WTC11 (cell line): ENCODE measurements around the gene PRRG2.

Experiments
- CBFB ChIP-seq: sonication (generic); formaldehyde crosslinking; IDR thresholded peaks from 2 replicates; pipeline ENCODE4 v1.8.1; 2022; ENCODE audit warnings: mild to moderate bottlenecking, low read depth, missing genetic modification reagents
- ETV6 ChIP-seq: sonication (generic); formaldehyde crosslinking; IDR thresholded peaks from 2 replicates; pipeline ENCODE4 v1.8.1; 2022; ENCODE audit warnings: mild to moderate bottlenecking, missing genetic modification reagents
- NR2C2 ChIP-seq: sonication (generic); formaldehyde crosslinking; IDR thresholded peaks from 2 replicates; pipeline ENCODE4 v1.8.0; 2022; ENCODE audit warnings: mild to moderate bottlenecking, missing genetic modification reagents
- SP1 ChIP-seq: sonication (generic); formaldehyde crosslinking; conservative IDR thresholded peaks from 2 replicates; pipeline ENCODE4 v1.8.1; 2022; ENCODE audit warnings: missing genetic modification reagents
- TCF7 ChIP-seq: sonication (generic); formaldehyde crosslinking; IDR thresholded peaks from 2 replicates; pipeline ENCODE4 v1.8.0; 2022; ENCODE audit warnings: mild to moderate bottlenecking, low read depth, missing genetic modification reagents, moderate library complexity
- TF ChIP-seq, protein P1 (sequence below): sonication (generic); formaldehyde crosslinking; IDR thresholded peaks from 2 replicates; pipeline ENCODE4 v1.8.0; 2022; ENCODE audit warnings: missing genetic modification reagents
- TF ChIP-seq, protein P2 (sequence below): sonication (generic); formaldehyde crosslinking; IDR thresholded peaks from 2 replicates; pipeline ENCODE4 v1.8.1; 2022; ENCODE audit warnings: low read depth, missing genetic modification reagents, borderline replicate concordance
- TF ChIP-seq, protein P3 (sequence below): sonication (generic); formaldehyde crosslinking; IDR thresholded peaks from 2 replicates; pipeline ENCODE4 v1.8.0; 2022; ENCODE audit warnings: mild to moderate bottlenecking, missing genetic modification reagents
- TF ChIP-seq, protein P4 (sequence below): fragments of 200-600 bp; IDR thresholded peaks from 2 replicates; pipeline ENCODE4 v1.8.0; 2022; ENCODE audit warnings: antibody characterized with exemption
- TF ChIP-seq, protein P5 (sequence below): sonication (generic); formaldehyde crosslinking; IDR thresholded peaks from 2 replicates; pipeline ENCODE4 v1.8.0; 2022; ENCODE audit warnings: mild to moderate bottlenecking, missing genetic modification reagents

DNA sequence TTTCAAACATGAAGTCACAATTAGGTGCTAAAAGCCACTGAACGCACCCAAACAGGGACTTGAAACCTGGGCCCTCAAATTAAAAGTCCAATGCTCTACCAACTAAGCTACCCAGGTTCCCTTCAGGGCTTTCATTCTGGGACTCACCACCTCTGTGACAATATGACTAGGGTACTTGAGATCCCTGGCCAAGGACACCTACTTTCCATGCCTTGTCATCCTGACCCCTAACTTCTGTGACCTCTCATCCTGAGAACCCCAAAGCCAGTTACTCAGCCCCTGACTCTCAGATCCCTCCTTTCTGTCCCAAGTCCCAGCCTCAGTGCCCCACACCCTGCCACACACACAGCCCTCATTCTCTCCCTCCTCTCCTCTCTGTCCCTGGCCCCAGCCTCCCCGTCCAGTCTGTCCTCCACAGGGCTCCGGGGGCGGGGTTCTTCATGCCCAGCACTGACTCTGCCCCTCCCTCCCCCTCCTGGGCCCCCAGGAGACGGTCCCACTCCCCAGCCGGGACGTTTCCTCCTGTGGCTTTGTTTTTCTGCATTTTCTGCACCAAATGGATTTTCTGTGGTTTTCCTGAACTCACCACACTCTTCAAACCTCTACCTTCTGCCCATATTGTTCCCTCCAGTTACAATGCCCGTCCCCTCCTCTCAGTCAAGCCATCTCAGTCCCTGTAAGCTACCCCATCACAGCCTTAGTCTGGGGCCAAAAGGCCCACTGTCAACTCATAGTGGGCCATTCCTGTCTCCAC is 46.3 kb upstream of the PRRG2 start:
- no peak for TF ChIP-seq NR2C2
- TF ChIP-seq, protein P1, sequence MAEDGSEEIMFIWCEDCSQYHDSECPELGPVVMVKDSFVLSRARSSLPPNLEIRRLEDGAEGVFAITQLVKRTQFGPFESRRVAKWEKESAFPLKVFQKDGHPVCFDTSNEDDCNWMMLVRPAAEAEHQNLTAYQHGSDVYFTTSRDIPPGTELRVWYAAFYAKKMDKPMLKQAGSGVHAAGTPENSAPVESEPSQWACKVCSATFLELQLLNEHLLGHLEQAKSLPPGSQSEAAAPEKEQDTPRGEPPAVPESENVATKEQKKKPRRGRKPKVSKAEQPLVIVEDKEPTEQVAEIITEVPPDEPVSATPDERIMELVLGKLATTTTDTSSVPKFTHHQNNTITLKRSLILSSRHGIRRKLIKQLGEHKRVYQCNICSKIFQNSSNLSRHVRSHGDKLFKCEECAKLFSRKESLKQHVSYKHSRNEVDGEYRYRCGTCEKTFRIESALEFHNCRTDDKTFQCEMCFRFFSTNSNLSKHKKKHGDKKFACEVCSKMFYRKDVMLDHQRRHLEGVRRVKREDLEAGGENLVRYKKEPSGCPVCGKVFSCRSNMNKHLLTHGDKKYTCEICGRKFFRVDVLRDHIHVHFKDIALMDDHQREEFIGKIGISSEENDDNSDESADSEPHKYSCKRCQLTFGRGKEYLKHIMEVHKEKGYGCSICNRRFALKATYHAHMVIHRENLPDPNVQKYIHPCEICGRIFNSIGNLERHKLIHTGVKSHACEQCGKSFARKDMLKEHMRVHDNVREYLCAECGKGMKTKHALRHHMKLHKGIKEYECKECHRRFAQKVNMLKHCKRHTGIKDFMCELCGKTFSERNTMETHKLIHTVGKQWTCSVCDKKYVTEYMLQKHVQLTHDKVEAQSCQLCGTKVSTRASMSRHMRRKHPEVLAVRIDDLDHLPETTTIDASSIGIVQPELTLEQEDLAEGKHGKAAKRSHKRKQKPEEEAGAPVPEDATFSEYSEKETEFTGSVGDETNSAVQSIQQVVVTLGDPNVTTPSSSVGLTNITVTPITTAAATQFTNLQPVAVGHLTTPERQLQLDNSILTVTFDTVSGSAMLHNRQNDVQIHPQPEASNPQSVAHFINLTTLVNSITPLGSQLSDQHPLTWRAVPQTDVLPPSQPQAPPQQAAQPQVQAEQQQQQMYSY (CRISPR knock-in tag) = no peak
- no peak for TF ChIP-seq ETV6
- TF ChIP-seq, protein P2, sequence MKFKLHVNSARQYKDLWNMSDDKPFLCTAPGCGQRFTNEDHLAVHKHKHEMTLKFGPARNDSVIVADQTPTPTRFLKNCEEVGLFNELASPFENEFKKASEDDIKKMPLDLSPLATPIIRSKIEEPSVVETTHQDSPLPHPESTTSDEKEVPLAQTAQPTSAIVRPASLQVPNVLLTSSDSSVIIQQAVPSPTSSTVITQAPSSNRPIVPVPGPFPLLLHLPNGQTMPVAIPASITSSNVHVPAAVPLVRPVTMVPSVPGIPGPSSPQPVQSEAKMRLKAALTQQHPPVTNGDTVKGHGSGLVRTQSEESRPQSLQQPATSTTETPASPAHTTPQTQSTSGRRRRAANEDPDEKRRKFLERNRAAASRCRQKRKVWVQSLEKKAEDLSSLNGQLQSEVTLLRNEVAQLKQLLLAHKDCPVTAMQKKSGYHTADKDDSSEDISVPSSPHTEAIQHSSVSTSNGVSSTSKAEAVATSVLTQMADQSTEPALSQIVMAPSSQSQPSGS (CRISPR knock-in tag) = no peak
- TF ChIP-seq CBFB (CRISPR knock-in tag) = no peak
- TF ChIP-seq, protein P3, sequence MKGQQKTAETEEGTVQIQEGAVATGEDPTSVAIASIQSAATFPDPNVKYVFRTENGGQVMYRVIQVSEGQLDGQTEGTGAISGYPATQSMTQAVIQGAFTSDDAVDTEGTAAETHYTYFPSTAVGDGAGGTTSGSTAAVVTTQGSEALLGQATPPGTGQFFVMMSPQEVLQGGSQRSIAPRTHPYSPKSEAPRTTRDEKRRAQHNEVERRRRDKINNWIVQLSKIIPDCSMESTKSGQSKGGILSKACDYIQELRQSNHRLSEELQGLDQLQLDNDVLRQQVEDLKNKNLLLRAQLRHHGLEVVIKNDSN (CRISPR knock-in tag) = no peak
- TF ChIP-seq, protein P4, sequence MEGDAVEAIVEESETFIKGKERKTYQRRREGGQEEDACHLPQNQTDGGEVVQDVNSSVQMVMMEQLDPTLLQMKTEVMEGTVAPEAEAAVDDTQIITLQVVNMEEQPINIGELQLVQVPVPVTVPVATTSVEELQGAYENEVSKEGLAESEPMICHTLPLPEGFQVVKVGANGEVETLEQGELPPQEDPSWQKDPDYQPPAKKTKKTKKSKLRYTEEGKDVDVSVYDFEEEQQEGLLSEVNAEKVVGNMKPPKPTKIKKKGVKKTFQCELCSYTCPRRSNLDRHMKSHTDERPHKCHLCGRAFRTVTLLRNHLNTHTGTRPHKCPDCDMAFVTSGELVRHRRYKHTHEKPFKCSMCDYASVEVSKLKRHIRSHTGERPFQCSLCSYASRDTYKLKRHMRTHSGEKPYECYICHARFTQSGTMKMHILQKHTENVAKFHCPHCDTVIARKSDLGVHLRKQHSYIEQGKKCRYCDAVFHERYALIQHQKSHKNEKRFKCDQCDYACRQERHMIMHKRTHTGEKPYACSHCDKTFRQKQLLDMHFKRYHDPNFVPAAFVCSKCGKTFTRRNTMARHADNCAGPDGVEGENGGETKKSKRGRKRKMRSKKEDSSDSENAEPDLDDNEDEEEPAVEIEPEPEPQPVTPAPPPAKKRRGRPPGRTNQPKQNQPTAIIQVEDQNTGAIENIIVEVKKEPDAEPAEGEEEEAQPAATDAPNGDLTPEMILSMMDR = no peak
- no peak for TF ChIP-seq TCF7 (CRISPR knock-in tag)
- no peak for TF ChIP-seq SP1 (CRISPR knock-in tag)
- TF ChIP-seq, protein P5, sequence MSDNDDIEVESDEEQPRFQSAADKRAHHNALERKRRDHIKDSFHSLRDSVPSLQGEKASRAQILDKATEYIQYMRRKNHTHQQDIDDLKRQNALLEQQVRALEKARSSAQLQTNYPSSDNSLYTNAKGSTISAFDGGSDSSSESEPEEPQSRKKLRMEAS (CRISPR knock-in tag) = no peak
